RPMI7951 (cell line): ENCODE results near the gene ZC3H8. TPM values are rescaled to one million over a fixed set of nuclear protein-coding genes. Genes with fewer than 3 reads are reported as not detected.
"Not testable (repeated sequence)": the region's sequence is repeated elsewhere in the genome, so short reads cannot be mapped to it uniquely, and the experiment has no call there.

ENCODE experiments used
- DNase-seq: peaks from one replicate; pipeline ENCODE4 v3.0.0-alpha.2; 2012; ENCODE audit warnings: low read depth
- total RNA-seq: library from RNA; depleted of rRNA; stranded (reverse); fragments of >200 nt; shearing (Covaris generic); gene quantifications from 2 replicates; pipeline ENCODE4 v1.2.3, GENCODE V29; 2014; rRNA removed

Gene ZC3H8
- total RNA-seq: 10.3 and 10.5 TPM in 2 replicates

DNA sequence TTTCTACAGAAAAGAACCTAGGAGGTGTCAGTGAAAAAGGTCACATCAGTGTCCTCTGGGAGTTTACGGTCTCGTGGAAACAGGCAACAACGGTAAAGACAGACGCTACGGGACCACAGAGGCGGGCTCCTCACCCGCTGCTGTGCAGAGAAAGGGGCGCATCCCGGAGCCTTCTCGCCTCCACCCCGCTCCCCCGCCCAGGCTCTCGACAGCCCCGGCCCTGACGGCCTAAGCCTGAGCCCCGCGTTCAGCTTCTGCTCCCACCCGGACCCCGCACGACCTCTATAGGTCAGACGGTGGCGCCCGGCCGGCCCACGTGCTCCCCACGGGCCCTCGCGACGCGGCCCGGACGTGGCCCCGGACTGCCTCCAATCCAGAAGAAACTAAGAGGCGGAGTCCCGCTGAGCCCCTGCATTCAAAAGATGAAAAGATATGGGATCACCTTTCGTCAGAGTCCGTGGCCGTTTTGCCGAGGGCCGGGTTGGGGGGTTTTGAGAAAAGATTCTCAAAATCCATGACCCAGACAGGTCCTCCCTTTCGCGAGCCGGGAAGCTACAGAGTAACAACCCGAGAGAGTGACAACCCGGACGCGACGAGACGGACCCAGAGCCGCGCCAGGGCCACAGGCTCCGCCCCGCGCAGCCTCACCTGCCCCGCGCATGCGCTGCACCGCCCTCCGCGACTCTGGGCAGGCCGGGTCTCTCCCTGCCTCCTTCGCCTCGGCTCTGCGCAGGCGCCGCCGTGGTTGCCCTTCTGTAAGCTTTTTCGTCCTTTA lies at the start of gene ZC3H8:
Gene ZC3H8 (minus strand): TSS at position 577 of the 775 bp plus-strand sequence. CDS start 61 bp downstream, at position 516.
- peak; percentile 86 for DNase-seq

DNA sequence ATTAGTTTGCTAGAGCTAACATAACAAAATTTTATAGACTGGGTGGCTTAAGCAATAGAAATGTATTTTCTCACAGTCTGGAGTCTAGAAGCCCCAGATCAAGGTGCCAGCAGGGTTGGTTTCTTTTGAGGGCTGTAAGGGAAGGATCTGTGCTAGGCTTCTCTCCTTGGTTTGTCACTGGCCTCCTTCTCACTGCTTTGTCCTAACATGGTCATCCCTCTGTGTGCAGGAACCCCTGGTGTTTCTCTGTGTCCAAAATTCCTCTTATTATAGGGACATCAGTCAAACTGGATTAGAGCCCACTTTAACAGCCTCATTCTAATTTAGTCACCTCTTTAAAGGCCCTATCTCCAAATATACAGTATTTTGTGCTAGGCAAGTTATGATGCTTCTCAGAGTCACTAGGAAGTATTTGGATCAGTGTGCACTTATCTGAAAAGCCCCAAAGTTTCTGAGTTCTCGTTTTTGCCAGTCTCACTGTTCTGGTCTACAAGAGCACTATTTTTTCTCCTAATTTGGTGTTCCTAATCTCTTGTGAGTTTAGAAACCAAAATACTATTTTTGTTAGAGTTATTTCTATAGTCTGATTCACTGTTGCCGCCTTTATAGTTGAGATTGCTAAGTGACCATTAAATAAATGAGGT lies 49.6 kb upstream of the ZC3H8 start:
- no peak for DNase-seq

DNA sequence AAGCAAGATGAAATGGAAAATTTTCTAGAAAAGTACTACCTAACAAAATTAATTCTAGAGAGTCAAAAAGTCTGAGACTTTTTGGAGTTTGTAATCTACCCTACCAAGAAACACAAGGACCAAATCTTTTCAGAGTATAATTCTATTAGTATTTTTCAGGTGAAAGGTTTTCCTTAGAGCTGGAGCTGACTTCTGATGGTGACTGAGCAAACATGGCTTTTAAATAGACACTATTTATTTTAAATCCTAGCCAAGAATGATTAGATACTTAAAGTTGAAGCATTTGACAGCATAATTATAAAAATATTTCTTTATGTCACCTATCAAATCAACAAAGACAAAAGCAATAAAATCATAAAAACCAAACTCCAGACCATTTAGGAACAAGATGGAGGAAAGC lies 47.1 kb upstream of the ZC3H8 start:
- no peak for DNase-seq

DNA sequence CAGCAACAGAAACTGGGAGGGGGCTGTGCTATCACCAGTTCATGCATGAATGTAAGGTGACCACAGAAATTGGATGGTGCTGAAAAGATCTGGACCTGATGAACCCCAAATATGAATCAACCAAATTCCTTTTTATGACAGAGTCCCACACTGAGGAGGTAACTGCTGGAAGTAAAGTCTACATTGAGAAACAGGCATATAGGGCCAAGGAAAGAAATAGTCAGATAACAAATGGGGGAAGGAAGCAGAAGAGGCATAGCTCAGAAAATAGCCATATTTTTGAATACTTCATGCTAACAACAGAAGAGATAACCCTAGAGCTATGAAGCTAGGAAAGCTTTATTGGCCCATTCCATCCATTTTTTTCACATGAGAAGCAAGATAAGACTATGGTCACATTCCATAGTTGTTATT lies 46.3 kb upstream of the ZC3H8 start:
- DNase-seq: no peak

DNA sequence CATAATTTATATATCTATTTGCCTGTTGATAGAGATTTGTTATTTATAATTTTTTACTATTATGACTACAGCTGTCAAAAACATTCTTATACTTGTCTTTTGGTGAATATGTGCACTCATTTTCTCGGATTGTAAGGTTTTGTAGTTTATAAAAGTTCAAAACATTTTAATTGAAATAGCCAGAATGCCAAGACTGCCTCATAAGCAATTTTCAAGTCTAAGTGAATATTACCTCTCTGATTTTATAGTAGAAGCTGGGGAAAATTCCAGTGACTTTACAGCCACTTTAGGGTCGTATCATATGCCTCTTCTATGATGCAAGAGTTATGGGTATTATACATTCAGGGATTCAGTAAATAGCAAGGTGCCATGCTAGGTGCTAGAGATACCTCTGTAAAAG lies 41.6 kb upstream of the ZC3H8 start:
- no peak for DNase-seq

DNA sequence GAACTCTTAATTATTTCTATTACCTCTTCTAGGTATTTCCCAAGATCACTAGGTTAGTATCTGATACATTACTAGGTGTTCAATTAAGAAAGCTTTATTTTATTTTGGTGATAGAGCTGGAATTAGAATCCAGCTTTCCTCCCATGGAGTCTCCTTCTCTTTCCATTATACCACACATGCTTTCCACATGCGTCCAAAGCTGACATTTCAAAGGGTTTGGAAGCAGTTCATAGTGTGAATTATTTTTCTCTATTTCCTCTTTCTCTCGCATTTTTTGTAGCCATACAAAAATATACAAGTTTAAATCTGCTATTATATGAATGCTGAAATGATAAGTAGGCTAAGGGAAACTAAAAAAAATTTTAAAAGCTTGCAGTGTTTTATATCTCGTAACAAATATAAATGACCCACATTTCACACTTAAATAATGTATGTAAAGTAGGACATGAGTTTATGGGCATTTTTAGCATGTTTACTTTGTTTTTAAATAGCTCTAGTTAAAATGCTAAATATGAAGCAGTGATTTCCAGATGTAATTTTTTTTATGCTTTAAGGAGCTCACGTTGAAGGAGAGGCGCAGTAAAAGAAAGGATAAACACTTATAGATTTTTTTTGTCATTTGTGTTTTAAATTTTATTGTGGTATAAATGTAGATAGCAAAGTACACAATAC lies 40.7 kb upstream of the ZC3H8 start:
- DNase-seq: no peak

DNA sequence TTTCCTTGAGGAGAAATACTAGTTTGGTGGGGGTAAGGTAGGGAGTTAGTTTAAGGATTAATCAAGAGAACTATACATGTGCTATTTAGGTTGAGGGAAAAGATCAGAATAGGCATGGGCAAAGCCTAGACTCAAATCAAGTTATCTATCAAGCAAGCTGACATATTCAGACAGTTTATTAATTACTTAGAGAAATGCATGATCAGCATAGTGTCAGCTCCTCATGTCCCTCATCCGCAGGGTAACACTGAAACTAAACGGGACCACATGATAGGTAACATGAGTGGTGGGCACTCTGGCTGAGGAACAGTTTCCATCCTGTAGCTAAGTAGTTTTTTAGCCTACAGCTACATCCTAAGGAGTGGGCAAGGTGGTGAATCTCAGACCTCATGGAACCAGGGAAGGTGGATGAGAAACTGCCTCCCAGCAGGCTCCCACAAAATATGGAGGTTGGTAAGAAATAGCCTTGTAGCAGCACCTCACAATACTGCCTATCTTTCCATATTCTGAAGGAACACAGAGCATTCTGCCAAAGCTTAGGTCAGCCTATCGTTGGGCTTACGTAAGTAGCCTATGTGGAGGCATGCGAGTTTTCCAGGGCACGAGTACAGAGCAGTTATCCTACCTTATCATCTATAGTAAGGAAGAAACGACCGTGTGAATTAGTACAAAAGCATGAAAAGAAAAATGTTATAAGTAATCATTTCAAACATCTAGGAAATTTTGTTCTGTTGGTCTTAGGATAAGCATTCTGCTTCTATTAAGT lies 39.0 kb upstream of the ZC3H8 start:
- no peak for DNase-seq

DNA sequence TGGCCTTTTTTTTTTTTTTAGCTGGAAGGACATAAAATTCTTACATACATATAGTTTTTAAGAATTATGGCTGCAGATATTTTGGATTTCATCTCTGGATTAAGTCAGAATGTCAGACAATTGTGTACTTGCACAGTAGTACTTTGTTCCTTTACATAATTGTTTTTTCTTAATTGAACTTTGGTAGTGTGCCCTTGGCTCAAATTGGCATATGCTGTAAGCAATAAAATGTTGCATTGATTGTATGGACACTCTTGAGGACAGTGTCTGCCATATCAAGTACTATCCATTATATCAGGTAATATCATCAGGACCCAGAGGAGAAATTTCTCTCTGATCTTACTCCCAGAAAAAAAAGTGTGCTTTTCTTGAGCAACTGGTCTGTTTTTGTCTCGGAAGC lies 35.8 kb upstream of the ZC3H8 start:
- DNase-seq: no peak

DNA sequence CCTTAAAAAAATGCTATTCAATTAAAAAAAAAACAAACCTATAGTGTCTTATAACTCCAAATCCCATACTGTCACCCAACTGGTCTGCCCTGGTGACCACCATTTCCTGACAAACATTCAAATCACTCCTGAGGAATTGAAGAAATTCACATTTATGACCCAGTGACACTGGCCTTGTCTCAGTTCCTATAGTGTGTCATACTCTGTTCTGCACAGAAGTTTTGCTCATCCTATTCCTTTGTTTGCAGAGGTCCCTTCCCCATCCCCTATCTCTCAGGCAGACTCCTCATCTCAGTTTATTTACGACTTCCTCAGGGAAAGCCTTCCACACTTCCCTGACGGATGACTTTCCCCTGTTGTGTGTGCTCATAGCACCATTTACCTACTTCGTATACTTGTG lies 35.2 kb upstream of the ZC3H8 start:
- DNase-seq: no peak

DNA sequence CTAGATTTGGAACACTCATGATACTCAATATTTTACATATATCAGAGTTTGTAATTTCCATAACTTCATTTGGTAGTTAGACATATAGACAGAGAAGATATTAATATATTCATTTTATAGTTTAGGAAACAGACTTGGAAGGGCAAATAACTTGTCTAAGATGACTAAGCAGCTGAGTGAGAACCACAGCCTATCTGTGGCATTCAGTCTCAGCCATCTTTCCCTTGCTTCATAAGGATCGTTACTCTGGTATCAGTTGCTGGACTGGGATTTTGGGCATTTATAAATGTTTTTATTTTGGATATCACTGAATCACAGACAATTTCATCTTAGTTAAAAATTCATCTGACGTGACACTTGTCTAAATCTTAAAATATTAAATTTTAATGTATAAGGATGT lies 28.7 kb upstream of the ZC3H8 start:
- DNase-seq: peak; percentile 11

DNA sequence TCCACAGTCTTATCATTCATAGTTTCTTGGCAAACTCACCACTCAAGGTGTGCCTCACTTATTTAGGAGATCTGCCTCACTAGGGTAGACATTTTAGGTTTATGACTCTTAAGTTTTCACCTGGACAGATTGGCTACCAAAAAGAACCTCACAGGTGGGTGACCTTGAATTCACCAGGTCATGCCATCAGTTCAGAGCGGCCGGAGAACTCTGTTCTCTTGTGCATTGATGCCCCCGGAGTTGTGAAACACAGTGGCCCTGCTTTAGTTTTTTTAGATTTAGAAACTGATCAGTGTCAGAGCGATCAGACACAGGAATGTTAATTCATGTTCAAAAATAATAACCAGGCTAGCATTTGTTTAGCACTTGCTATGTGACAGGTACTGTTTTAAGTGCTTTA lies 27.2 kb upstream of the ZC3H8 start:
- DNase-seq: not testable (repeated sequence)

DNA sequence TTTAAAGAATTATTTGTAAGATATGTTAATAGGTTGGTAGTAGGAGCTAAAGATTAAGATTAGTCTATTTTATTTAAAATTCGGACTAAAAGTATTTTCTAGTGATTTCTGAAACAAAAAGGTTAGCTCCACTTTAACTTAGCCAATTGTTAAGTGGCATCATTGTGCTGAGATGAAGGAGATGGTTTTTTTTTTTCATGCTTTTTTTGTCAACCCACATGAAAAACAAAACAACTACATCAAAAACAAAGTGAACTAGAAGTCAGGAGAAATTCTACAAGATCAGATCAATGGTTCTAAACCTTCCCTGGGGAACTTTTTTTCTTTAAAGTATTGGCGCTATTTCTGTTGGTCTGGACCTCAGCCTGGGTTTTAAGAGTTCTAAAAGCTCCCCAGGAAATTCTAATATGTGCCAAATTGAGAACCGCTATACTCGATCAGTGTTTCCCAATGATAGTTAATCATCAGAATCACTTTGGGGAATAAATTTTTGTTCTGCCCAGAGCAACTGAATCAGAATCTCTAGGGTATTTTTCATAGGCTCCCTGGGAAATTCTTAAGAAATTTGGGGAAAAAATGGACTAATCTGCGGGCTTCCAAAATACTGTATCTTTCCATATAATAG lies 22.9 kb upstream of the ZC3H8 start:
- no peak for DNase-seq

DNA sequence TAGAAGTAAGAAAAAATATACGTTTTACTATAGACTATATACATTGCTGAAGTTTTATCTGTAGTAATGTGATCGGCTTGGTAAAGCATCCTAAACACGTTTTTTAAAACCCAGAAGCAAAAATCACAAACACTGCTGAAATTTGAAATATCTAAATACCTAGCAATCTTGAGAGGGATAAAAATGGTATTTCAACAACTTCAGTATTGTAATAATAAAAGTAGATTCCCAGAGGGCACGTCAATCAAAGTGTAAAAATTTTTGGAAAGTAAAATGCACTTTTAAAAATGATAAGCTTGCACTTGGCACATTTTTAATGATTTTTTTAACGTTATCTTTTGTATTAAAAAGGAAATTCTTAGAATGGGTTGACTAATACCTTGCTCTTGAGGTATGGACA lies 22.1 kb upstream of the ZC3H8 start:
- no peak for DNase-seq

DNA sequence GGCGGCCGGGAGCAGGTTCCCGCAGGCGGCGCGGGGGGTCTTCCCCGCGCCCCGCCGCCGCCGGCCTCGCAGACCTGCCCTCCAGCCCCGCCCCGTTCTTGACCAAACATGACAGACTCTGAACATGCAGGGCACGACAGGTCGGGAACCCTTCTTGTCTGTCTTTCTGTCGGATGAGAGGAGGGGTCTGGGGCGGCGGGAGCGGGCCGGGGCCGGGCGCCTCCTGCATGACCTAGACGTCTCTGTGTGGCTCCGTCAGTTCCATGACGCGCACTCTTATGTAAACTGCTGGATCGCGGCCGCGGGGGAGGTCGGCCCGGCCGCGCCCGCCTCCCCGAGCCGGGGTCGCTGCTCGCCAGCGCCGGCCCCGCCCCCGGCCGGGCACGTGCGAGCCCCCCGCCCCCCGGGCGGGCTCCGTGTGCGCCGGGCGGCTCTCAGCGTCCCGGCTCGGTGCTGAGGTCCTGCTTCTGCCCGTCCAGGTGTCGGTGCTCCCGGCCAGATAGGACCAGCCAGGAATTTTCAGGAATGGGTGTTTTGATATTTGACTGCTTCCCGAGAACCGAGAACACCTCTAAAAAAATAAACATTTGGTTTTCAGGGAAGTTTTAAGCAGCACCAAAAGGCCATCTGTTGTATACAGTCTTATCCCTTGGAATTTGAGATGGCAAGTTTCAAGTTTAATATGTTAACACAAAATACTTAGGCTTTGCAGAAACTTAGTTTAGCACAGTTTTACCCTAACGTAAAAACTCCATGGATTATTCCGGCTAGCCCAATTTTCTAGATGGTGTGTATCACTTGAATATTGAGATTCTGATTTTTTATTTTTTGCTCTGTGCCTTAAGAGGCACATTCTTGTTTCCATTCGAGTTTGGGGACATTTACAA lies 21.3 kb upstream of the ZC3H8 start:
- peak; percentile 88 for DNase-seq

DNA sequence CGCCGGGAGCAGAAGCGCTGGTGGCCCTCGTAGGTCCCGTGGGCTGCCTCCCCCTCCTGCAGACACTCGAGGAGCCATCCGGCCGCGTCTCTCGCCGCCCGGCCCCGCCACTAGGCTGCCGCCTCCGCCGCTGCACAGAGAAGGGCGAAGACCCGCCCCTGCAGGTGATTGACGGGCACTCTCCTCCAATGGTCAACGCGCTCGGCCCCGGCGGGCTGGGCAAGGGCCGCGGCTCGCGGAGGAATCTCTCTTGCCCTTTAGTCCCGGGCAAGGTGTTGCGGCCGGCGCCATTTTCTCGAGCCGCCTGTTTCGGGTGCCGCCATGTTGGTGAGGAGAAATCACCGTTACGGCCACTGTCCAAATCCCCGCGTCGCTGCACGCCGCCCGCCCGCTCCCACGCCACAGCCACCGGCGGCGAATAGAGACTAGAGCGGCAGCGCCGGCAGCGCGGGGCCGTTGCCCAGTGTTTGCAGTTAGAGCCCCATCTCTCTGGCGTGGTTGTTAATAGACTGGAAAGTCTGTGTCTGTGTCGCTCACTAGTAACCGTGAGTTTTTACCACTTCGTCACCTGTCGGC lies 20.6 kb upstream of the ZC3H8 start, which contains the start of gene ZC3H6:
Gene ZC3H6 (plus strand): TSS at position 287 of the 576 bp plus-strand sequence. CDS start 398 bp downstream, outside the sequence.
- peak; percentile 98 for DNase-seq

DNA sequence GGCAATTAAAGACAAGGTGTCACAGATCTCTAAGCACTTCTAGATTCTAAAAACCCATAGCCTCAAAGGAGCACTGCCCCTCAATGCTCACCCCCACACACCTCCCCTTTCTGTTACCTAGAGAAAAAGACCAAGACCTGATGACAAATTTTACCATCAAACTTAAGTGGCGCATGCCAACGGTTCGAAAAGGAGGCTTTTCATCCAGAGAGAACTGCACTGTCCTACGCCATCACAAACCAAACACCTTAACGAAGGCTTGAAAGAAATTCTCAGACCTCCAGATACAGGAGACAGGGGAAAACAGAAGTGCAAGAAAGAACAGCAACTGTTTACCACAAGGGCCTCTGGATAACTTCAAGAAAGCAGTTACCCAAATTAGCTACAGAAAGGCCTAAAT lies 18.5 kb upstream of the ZC3H8 start:
- no peak for DNase-seq

DNA sequence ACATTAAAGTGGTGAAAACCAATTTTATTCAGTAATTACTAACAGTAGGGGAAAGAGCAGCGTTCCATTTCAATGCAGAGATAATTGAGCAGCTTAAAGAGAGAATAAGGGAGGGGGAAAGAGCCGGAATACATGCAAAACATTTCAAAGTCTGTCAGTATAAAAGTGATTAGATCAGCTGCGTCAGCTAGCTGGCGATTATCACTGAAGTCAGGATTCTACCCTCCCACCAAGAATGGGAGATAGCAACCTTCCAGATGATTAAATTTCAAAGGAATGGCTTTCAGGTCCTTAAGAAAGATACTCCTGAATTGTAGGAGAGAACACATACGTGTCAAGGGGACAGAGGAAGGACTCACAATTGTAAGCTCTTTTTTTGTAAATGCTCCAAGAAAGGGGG lies 17.8 kb upstream of the ZC3H8 start:
- DNase-seq: no peak

DNA sequence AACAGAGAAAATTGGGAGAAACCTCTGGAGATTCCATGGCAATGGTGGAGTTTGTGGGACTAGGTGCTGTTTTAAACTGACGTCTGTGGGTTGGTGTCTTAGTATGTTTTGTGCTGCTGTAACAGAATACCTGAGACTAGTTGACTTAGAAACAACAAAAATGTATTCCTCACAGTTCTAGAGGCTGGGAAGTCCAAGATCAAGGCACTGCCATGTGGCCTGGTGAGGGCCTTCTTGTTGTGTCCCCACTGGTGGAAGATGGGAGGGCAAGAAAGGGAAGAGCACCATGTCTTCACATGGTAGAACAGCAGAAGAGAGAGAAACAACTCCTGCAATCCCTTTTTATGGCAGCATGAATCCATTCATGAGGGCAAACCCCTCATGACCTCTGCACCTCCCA lies 13.7 kb upstream of the ZC3H8 start:
- no peak for DNase-seq

DNA sequence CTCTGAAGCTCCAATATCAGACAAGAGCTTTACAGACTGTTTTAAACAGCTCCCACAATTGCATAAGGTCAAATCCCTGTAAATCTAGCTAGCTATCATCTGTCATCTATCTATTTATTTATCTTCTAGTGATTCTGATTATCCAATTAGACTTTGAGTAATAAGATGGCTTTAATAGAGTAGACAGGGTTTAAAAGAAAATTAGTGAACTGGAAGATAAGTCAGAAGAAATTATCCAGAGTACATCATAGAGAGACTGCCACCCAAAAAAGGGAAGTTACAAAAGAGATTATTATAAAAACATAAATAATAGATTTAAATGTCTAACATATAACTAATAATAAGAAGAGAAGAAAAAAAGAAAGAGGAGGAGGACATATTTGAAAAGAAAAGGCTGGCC lies 8.0 kb upstream of the ZC3H8 start:
- no peak for DNase-seq

DNA sequence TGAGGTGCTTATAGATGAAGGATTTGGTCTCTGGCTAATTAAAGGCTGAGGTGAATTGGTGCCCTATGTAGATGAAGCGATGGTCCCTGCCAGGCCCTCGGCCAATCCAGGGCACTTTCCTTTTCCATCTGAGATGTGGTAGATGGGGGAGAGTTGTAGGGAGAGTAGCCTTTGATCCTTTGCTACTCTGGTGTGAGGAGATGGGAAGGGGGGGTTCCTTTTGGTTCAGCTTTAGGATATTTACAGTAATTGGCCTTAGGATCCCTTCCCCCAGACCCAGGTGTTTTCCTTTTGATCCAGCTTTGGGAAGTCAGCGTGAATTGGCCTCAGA lies 5.4 kb upstream of the ZC3H8 start:
- no peak for DNase-seq
